Activated naive CD8-positive, alpha-beta T cell treated with anti-CD3 and anti-CD28 coated beads, Interleukin-2, amount 10 ng/mL, durations not matched to agents 7 days and 5 days (primary cell): ENCODE results near the gene RPL21. TPM values are rescaled to one million over a fixed set of nuclear protein-coding genes. Genes with fewer than 3 reads are reported as not detected.

Source experiments
- ATAC-seq: fragments of 150-1000 bp; cut with Tn5 transposase; one replicate; pipeline ENCODE4 v1.10.0; 2021; ENCODE audit warnings: low read depth, moderate library complexity
- POLR2A ChIA-PET: fragments of 350-600 bp; sonication (Branson Sonifier 250); formaldehyde crosslinking; loops from one replicate; lab custom pipeline; 2021; ENCODE audit warnings: antibody characterized with exemption; lab: Charles Lee
- DNase-seq: peaks from one replicate; pipeline ENCODE4 v3.0.0; 2021
- H3K27ac Mint-ChIP-seq: one replicate; pipeline ENCODE4 v1.8.0; 2022; ENCODE audit warnings: mild to moderate bottlenecking, mixed read lengths
- H3K27me3 Mint-ChIP-seq: one replicate; pipeline ENCODE4 v1.8.0; 2022; ENCODE audit warnings: mild to moderate bottlenecking, moderate library complexity, mixed read lengths
- H3K36me3 Mint-ChIP-seq: one replicate; pipeline ENCODE4 v1.8.0; 2021; ENCODE audit warnings: mild to moderate bottlenecking, mixed read lengths
- H3K4me1 Mint-ChIP-seq: one replicate; pipeline ENCODE4 v1.8.0; 2021; ENCODE audit warnings: mixed read lengths
- H3K4me3 Mint-ChIP-seq: one replicate; pipeline ENCODE4 v1.8.0; 2022; ENCODE audit warnings: mild to moderate bottlenecking, moderate library complexity, mixed read lengths
- H3K9me3 Mint-ChIP-seq: one replicate; pipeline ENCODE4 v1.8.0; 2021; ENCODE audit warnings: mixed read lengths
- total RNA-seq, 2 experiments: library from RNA; stranded (reverse); gene quantifications; one replicate each; pipeline ENCODE4 v1.2.3, GENCODE V29; 2021

Gene RPL21
- total RNA-seq, 2 experiments from 2014 or later: 1,116 to 1,143 TPM

GRCh38 chr13:27300941-27301586, 49.7 kb downstream of the RPL21 start:
- peaks cover 3% of the 10 kb centered on the region for H3K27me3 Mint-ChIP-seq

GRCh38 chr13:27302643-27303262, 51.4 kb downstream of the RPL21 start:
- no peak for DNase-seq
- peaks cover 7% of the 10 kb centered on the region for H3K9me3 Mint-ChIP-seq
- H3K4me1 Mint-ChIP-seq: peaks cover 15% of the 10 kb centered on the region
- H3K4me3 Mint-ChIP-seq: no peak overlapping the region
- no peak for ATAC-seq
- peaks cover 3% of the 10 kb centered on the region for H3K27me3 Mint-ChIP-seq
- no peak overlapping the region for H3K27ac Mint-ChIP-seq
- H3K36me3 Mint-ChIP-seq: no peaks in the 10 kb centered on the region
- POLR2A ChIA-PET: no interaction called here

More at GRCh38 chr13:27300941-27301586, 49.7 kb downstream of the RPL21 start:
- DNase-seq (no peak), ATAC-seq (no peak)
- Mint-ChIP-seq H3K9me3 (peaks cover 7% of the 10 kb centered on the region), H3K36me3 (no peaks in the 10 kb centered on the region), H3K4me3 (no peak overlapping the region), H3K4me1 (peaks cover 9% of the 10 kb centered on the region), H3K27ac (no peak overlapping the region)
- POLR2A ChIA-PET: no interaction called here

DNA sequence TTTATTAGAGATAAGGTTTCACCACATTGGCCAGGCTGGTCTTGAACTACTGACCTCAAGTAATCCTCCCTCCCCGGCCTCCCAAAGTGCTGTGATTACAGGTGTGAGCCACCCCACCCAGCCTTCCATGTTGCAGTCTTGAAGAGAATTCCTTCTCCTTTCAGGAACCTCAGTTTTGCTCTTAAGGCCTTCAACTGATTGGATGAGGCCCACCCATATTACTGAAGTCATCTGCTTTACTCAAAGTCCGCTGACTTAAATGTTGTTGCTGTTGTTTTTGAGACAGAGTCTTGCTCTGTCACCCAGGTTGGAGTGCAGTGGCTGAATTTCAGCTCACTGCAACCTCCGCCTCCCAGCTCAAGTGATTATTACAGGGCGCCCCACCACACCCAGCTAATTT, 52.7 kb downstream of the RPL21 start:
- H3K4me1 Mint-ChIP-seq: peaks cover 16% of the 10 kb centered on the region
- no peaks in the 10 kb centered on the region for H3K36me3 Mint-ChIP-seq
- DNase-seq (no peak), ATAC-seq (no peak)
- H3K27ac Mint-ChIP-seq: no peak overlapping the region
- H3K9me3 Mint-ChIP-seq: peaks cover 7% of the 10 kb centered on the region
- POLR2A ChIA-PET: no interaction called here
- no peak overlapping the region for H3K4me3 Mint-ChIP-seq
- peaks cover 3% of the 10 kb centered on the region for H3K27me3 Mint-ChIP-seq

- H3K27me3 Mint-ChIP-seq: no peaks in the 10 kb centered on the region
- no peak overlapping the region for H3K4me3 Mint-ChIP-seq
- peaks cover 14% of the 10 kb centered on the region for H3K4me1 Mint-ChIP-seq
- H3K27ac Mint-ChIP-seq: no peak overlapping the region
- DNase-seq (no peak), ATAC-seq (no peak)
- peaks cover 7% of the 10 kb centered on the region for H3K9me3 Mint-ChIP-seq
- POLR2A ChIA-PET: no interaction called here
- H3K36me3 Mint-ChIP-seq: no peaks in the 10 kb centered on the region
Measured at GRCh38 chr13:27304611-27305010, 53.3 kb downstream of the RPL21 start.

Other genes starting within 250 kb of the RPL21 start
- 10 to 100 TPM; 21.4 to 23.9 TPM for gene USP12, start 79.7 kb upstream of the RPL21 start, total RNA-seq
- 1 to 10 TPM in 1 of 2 experiments, under 1 TPM in 1; 0.20 to 2.1 TPM for gene RASL11A, start 19.3 kb downstream of the RPL21 start, total RNA-seq
- gene GTF3A, start 173.1 kb downstream of the RPL21 start, total RNA-seq: 100 to 1,000 TPM; 159 to 173 TPM
- 10 to 100 TPM; 51.5 to 60.4 TPM for gene MTIF3, start 199.0 kb downstream of the RPL21 start, total RNA-seq